Psoas muscle (tissue), 8 donors: ENCODE measurements around the gene PPP1R9B. TPM values are rescaled to one million over a fixed set of nuclear protein-coding genes. Genes with fewer than 3 reads are reported as not detected.

ENCODE experiments used
- ATAC-seq, 4 donors: fragments of 200-7000 bp; cut with Tn5 transposase; one replicate each; pipeline ENCODE4 v1.9.1; 2020; ENCODE audit warnings: moderate library complexity in 3 of 4, mild to moderate bottlenecking in 2 of 4
- DNase-seq, 2 donors: peaks; one replicate each; pipeline ENCODE4 v3.0.0-alpha.2; 2020
- H3K27ac ChIP-seq: fragments of 200-600 bp; one replicate; pipeline ENCODE4 v1.8.0; 2022
- H3K27me3 ChIP-seq, 3 donors: fragments of 200-600 bp in 1 of 3; one replicate each; pipeline versions ENCODE4 v1.6.1 to v1.8.0; 2013 to 2022; ENCODE audit warnings: low read length in 2 of 3, mild to moderate bottlenecking in 2 of 3, moderate library complexity in 1 of 3; ENCODE audit not compliant: insufficient read depth in 3 of 3
- H3K36me3 ChIP-seq, 2 donors: fragments of 200-600 bp in 1 of 2; one replicate each; pipeline versions ENCODE4 v1.6.1 to v1.8.0; 2013 to 2022; ENCODE audit warnings: low read depth in 1 of 2, mild to moderate bottlenecking in 1 of 2, moderate library complexity in 1 of 2; ENCODE audit not compliant: insufficient read depth in 1 of 2
- H3K4me1 ChIP-seq: fragments of 200-600 bp; one replicate; pipeline ENCODE4 v1.8.0; 2022
- H3K4me3 ChIP-seq: fragments of 200-600 bp; one replicate; pipeline ENCODE4 v1.8.0; 2022; ENCODE audit warnings: mild to moderate bottlenecking
- H3K9me3 ChIP-seq: fragments of 200-600 bp; one replicate; pipeline ENCODE4 v1.8.0; 2022
- WGBS, 3 donors: extraction: QIAGEN DNeasy Blood & Tissue Kit; methylation state at CpG; one replicate each; pipeline versions ENCODE4 v1.1.6 to v1.1.7; 2013; 5-methylcytosine and 5-hydroxymethylcytosine counted together
- intact Hi-C, 2 donors: fragments of 100-400 bp; cut with DNase I; formaldehyde crosslinking; loops; one replicate each; pipeline versions ENCODE4 v1.11.0 to v1.14.2; 2022
- polyA plus RNA-seq, 3 donors: library from polyadenylated mRNA; stranded (reverse); fragments of 200-250 nt; gene quantifications; one replicate each; pipeline ENCODE4 v1.2.3, GENCODE V29; 2013
- total RNA-seq, 4 donors: library from RNA; stranded (reverse); fragmentation: NEBNext Ultra II Directional in 2 of 4; extraction: Animal tissue kit (Norgen Biotek cat#: 25700) in 2 of 4; gene quantifications; one replicate each; pipeline versions ENCODE4 v1.2.1 to v1.2.4, GENCODE V29; 2021 to 2023
- TF ChIP-seq, protein P1 (sequence below): fragments of 200-600 bp; IDR thresholded peaks from one replicate; pipeline ENCODE4 v1.8.0; 2022; ENCODE audit warnings: antibody characterized with exemption
- donor health status: healthy with polysubstance abuse.
- donor health status: DM: no; HTN: no; CAD: no; lungs with moderate emphysema.
- donor health status: Bipolar disorder and iron deficiency.
- donor health status: healthy.
- donor health status: DM: yes; HTN: yes; CAD: no.
- donor health status: DM: no; HTN: no; CAD: no.
- donor health status: DM: no; HTN: no; CAD: no.
- donor health status: DM: yes; HTN: yes; CAD: no.

PPP1R9B gene
- total and polyA plus RNA-seq, 7 donors, result 7.0 to 26.5 (median 15.1) TPM

DNA sequence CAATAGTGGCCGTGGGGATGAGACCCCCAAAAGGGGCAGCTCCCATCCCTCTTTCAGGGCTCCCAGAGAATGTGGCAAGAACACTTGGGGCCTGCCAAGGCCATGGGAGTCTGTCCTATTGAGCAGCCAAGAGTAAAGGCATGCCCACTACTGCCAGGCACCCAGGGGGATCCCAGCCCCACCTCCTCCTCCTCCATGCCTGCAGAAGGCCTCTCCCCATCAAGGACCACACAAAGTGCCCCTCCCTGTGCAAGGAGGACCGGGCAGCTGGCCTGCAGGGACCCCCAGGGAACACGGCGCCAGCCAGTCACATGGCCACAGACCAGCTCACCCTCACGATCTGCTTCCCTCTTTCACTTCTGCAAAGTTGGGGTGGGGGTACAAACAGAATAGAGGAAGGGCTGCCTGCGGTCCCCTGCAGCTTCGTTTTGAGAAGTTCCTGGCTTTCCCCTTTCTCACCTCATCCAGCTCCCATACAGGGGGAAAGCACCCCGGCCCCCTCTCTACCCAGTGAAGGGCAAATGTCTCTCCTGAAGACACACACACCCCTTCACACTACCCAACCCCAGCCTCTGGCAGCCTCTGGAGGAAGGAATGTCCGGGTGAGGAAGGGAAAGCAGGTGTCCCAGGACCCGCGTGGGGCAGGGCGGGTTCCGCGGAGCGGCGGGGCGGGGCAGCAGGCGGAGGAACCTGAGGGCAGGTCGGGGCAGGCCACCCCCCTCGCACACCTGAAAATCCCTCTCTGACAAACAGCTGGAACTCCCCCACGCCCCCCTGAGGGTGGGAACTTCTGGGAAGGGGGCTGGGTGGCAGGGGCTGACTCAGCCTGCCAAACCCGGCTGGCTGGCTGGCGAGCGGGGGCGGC is 2.0 kb downstream of the PPP1R9B start:
- H3K27ac ChIP-seq, result peak overlapping the region; percentile 83
- ATAC-seq (peak; percentile 22 to 44 (median 40)), DNase-seq (peak; percentile 57 to 75)
- intact Hi-C loops, result loop anchor here in 1 of 2 donors (5.0 kb wide), 1 partner anchor 36 kb away; no protein-coding TSS in a partner anchor
- H3K4me1 ChIP-seq, result peaks cover 56% of the 10 kb centered on the region
- no peaks in the 10 kb centered on the region for H3K9me3 ChIP-seq
- TF ChIP-seq, protein P1, sequence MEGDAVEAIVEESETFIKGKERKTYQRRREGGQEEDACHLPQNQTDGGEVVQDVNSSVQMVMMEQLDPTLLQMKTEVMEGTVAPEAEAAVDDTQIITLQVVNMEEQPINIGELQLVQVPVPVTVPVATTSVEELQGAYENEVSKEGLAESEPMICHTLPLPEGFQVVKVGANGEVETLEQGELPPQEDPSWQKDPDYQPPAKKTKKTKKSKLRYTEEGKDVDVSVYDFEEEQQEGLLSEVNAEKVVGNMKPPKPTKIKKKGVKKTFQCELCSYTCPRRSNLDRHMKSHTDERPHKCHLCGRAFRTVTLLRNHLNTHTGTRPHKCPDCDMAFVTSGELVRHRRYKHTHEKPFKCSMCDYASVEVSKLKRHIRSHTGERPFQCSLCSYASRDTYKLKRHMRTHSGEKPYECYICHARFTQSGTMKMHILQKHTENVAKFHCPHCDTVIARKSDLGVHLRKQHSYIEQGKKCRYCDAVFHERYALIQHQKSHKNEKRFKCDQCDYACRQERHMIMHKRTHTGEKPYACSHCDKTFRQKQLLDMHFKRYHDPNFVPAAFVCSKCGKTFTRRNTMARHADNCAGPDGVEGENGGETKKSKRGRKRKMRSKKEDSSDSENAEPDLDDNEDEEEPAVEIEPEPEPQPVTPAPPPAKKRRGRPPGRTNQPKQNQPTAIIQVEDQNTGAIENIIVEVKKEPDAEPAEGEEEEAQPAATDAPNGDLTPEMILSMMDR, result no peak
- peak overlapping the region; percentile 84 for H3K4me3 ChIP-seq
- peaks cover 3 to 20% of the 10 kb centered on the region in 2 donors for H3K36me3 ChIP-seq
- 1% methylated on average over 16 to 25 of the region's 25 CpGs for WGBS, 3 donors
- no peaks in the 10 kb centered on the region for H3K27me3 ChIP-seq

DNA sequence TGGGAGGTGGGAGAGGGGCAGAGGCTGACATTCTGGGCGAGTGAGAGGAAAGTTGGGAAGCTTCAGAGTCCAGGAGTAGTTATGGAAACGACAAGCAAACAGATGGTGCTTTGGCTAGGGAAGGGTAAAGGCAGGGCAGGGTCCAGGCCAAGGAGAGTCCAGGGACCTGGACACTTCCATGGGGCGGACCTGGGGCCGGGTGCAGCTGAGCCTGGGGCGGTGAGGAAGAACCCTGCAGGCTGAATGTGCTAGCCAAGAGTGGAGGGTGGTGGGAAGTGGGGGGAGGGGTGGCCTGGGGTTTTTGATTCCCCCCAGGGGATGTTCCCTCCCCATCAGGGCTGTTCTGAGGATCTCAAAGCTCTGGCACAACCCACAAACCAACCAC is 2.6 kb downstream of the PPP1R9B start:
- intact Hi-C loops, result loop anchor here in 1 of 2 donors (5.0 kb wide), 1 partner anchor 36 kb away; no protein-coding TSS in a partner anchor
- ATAC-seq, result peak in 3 of 4 donors; percentile 11 to 24 (median 24)

DNA sequence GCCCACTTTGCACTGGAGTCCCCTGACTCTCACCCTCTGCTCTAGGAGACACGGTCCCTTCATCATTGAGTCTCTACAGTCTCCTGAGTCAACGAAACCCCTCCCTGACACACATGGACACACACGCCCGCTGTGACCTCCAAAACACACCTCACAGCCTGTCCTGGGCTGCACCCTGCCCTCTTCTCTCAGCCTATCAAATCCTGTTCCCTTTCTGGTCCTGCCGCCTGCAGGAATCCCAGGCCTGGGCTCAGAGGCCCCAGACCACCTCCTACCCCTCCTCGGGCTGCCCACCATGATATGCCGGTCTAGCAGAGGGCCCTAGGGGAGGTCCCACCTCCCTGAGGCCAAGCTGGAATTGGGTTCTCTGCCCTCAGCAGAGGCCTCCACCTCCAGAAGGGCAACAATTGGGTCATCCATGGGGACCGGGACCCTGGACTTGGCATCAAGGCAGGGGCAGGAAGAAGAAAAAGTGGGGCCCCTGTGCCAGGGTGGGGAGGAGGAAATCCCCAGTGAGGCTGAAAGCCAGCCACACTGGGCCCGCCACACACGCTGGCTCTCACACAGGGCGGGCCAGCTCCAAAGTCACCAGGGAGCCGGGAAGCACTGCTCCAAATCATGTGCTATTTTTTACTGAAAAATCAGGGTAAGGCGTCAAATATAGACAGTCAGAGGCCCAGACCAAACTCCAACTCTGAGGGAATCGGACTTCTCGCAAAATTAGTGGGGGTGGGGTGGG is 3.4 kb downstream of the PPP1R9B start:
- ATAC-seq (no peak), DNase-seq (peak in 1 of 2 donors; percentile 66)
- H3K4me3 ChIP-seq, result peak overlapping the region; percentile 84
- TF ChIP-seq, protein P1, result no peak
- 9 to 25% (median 13%) methylated on average over 15 of the region's 15 CpGs for WGBS, 3 donors
- intact Hi-C loops, result loop anchor here in 1 of 2 donors (5.0 kb wide), 1 partner anchor 35 kb away; no protein-coding TSS in a partner anchor
- H3K27ac ChIP-seq, result peak overlapping the region; percentile 83
- peaks cover 43% of the 10 kb centered on the region for H3K4me1 ChIP-seq
- H3K27me3 ChIP-seq, result no peaks in the 10 kb centered on the region
- peaks cover 4 to 32% of the 10 kb centered on the region in 2 donors for H3K36me3 ChIP-seq
- no peaks in the 10 kb centered on the region for H3K9me3 ChIP-seq

More for the DNA sequence above, 2.6 kb downstream of the PPP1R9B start:
- TF ChIP-seq, protein P1, result no peak
- Histone ChIP-seq H3K9me3 (no peaks in the 10 kb centered on the region), H3K36me3 (peaks cover 3 to 25% of the 10 kb centered on the region in 2 donors), H3K4me3 (peak overlapping the region; percentile 84), H3K27me3 (no peaks in the 10 kb centered on the region), H3K27ac (peak overlapping the region; percentile 83), H3K4me1 (peaks cover 50% of the 10 kb centered on the region)
- peak in 1 of 2 donors; percentile 72 for DNase-seq
- WGBS, 3 donors, result 1 to 4% (median 2%) methylated on average over 5 of the region's 5 CpGs

GRCh38 chr17:50146230-50146926 is 4.1 kb downstream of the PPP1R9B start:
- TF ChIP-seq, protein P1, result no peak
- H3K4me1 ChIP-seq, result peaks cover 42% of the 10 kb centered on the region
- WGBS, 3 donors, result 47 to 63% (median 55%) methylated on average over 10 of the region's 10 CpGs
- H3K4me3 ChIP-seq, result peak overlapping the region; percentile 84
- peaks cover 7 to 39% of the 10 kb centered on the region in 2 donors for H3K36me3 ChIP-seq
- no peaks in the 10 kb centered on the region for H3K9me3 ChIP-seq
- peak in 1 of 2 donors; percentile 39 for DNase-seq
- intact Hi-C loops, result loop anchor here in 1 of 2 donors (5.0 kb wide), 1 partner anchor 34 kb away; no protein-coding TSS in a partner anchor
- ATAC-seq, result no peak
- H3K27ac ChIP-seq, result peak overlapping the region; percentile 83
- H3K27me3 ChIP-seq, result no peaks in the 10 kb centered on the region
